HEK293T (cell line): Measurements from ENCODE around the gene BRD3.

Experiments used
- FOXM1 ChIP-seq: fragments of 450-650 bp; IDR thresholded peaks from 2 replicates; pipeline ENCODE4 v1.6.1; 2017; ENCODE audit warnings: mild to moderate bottlenecking, borderline replicate concordance
- NFRKB ChIP-seq: fragments of 450-650 bp; IDR thresholded peaks from 2 replicates; pipeline ENCODE4 v1.6.1; 2016; ENCODE audit warnings: mild to moderate bottlenecking, moderate library complexity

DNA sequence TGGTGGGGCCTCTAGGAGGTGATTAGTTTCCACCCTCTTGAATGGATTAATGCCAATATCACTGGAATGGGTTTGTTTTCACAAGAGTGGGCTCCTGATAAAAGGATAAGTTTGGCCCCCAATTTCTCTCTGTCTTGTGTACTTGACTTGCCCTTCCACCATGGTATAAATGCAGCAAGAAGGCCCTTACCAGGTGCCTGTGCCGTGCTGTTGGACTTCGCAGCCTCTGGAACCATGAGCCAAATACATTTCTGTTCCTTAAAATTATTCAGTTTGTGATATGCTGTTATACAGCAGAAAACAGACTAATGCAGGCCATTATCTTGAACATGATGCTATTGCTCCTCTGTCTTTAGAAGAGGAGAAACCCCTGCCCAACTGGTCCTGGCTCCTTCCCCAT, 17.8 kb upstream of the BRD3 start:
- TF ChIP-seq NFRKB: no peak
- no peak for TF ChIP-seq FOXM1
